Suprapubic skin (tissue), 4 donors: ENCODE results near the gene C1orf122.

Source experiments
- EP300 ChIP-seq: sonication (generic); formaldehyde crosslinking; IDR thresholded peaks from one replicate; pipeline ENCODE4 v1.6.1; 2017; ENCODE audit warnings: antibody characterized with exemption
- POLR2A ChIP-seq, 2 donors: fragments of 450-650 bp; IDR thresholded peaks; one replicate each; pipeline ENCODE4 v1.6.1; 2017; ENCODE audit warnings: antibody characterized with exemption in 2 of 2, mild to moderate bottlenecking in 2 of 2, moderate library complexity in 2 of 2
- POLR2AphosphoS5 ChIP-seq, 3 donors: sonication (generic); formaldehyde crosslinking; IDR thresholded peaks; one replicate each; pipeline ENCODE4 v1.6.1; 2017; ENCODE audit warnings: antibody characterized with exemption in 3 of 3
- TF ChIP-seq, protein P1 (sequence below), 2 donors: fragments of 200-600 bp in 1 of 2; fragments of 450-650 bp in 1 of 2; sonication (generic) in 1 of 2; IDR thresholded peaks; one replicate each; pipeline ENCODE4 v1.5.1; 2016 to 2019; ENCODE audit warnings: antibody characterized with exemption in 2 of 2, mild to moderate bottlenecking in 1 of 2, moderate library complexity in 1 of 2

DNA sequence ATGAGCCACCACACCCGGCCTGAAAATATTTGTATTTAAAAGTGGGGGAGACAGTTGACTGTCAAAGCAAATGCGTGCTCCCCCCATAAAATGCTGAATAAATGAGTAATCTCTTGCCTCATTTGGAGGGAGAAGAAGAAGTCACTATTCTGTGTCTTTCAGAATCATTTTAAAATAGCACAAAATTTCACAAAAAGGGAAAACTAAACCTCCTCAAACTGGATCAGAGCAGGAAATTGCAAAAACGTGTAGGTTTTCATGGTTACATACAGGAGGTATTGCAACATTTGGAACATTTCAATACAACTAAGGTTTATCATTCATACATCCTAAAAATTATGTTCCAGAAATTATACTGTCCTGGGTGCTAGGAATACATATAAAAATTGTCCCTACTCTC lies 38.2 kb downstream of the C1orf122 start:
- TF ChIP-seq EP300 (no peak), POLR2A (IDR thresholded peaks at IDR 0.05) (no peak), POLR2AphosphoS5 (IDR thresholded peaks at IDR 0.05) (no peak)
- TF ChIP-seq, protein P1, sequence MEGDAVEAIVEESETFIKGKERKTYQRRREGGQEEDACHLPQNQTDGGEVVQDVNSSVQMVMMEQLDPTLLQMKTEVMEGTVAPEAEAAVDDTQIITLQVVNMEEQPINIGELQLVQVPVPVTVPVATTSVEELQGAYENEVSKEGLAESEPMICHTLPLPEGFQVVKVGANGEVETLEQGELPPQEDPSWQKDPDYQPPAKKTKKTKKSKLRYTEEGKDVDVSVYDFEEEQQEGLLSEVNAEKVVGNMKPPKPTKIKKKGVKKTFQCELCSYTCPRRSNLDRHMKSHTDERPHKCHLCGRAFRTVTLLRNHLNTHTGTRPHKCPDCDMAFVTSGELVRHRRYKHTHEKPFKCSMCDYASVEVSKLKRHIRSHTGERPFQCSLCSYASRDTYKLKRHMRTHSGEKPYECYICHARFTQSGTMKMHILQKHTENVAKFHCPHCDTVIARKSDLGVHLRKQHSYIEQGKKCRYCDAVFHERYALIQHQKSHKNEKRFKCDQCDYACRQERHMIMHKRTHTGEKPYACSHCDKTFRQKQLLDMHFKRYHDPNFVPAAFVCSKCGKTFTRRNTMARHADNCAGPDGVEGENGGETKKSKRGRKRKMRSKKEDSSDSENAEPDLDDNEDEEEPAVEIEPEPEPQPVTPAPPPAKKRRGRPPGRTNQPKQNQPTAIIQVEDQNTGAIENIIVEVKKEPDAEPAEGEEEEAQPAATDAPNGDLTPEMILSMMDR (IDR thresholded peaks at IDR 0.05), result no peak
